Lower lobe of right lung (tissue), 2 donors: ENCODE measurements around the gene PLA2G4C. TPM values are rescaled to one million over a fixed set of nuclear protein-coding genes. Genes with fewer than 3 reads are reported as not detected.

Source experiments
- ATAC-seq, 2 donors: fragments of 200-7000 bp; cut with Tn5 transposase; one replicate each; pipeline ENCODE4 v1.9.1; 2020 to 2022; ENCODE audit warnings: mild to moderate bottlenecking in 2 of 2, moderate library complexity in 2 of 2
- DNase-seq: peaks from one replicate; pipeline ENCODE4 v3.0.0-alpha.2; 2020
- H3K27ac ChIP-seq: fragments of 200-600 bp; one replicate; pipeline ENCODE4 v1.8.0; 2022
- H3K27me3 ChIP-seq: fragments of 200-600 bp; one replicate; pipeline ENCODE4 v1.8.0; 2022; ENCODE audit warnings: low read depth
- H3K36me3 ChIP-seq: fragments of 200-600 bp; one replicate; pipeline ENCODE4 v1.8.0; 2022; ENCODE audit warnings: mild to moderate bottlenecking
- H3K4me1 ChIP-seq: fragments of 200-600 bp; one replicate; pipeline ENCODE4 v1.8.0; 2022
- H3K4me3 ChIP-seq: fragments of 200-600 bp; one replicate; pipeline ENCODE4 v1.8.0; 2022; ENCODE audit warnings: mild to moderate bottlenecking
- H3K9me3 ChIP-seq: fragments of 200-600 bp; one replicate; pipeline ENCODE4 v1.8.0; 2022
- intact Hi-C: fragments of 100-400 bp; cut with DNase I; formaldehyde crosslinking; loops from one replicate; pipeline ENCODE4 v1.11.0; 2022
- total RNA-seq: library from RNA; stranded (reverse); fragmentation: NEBNext Ultra II Directional; extraction: Animal tissue kit (Norgen Biotek cat#: 25700); gene quantifications from one replicate; pipeline ENCODE4 v1.2.1, GENCODE V29; 2021
- TF ChIP-seq, protein P1 (sequence below): fragments of 200-600 bp; IDR thresholded peaks from one replicate; pipeline ENCODE4 v1.8.0; 2022; ENCODE audit warnings: antibody characterized with exemption, mild to moderate bottlenecking
- donor health status: DM: no; HTN: yes; CAD: no; lungs with severe emphysema.

The PLA2G4C gene
- total RNA-seq, 1 donor from 2014 or later, result 11.2 TPM

DNA sequence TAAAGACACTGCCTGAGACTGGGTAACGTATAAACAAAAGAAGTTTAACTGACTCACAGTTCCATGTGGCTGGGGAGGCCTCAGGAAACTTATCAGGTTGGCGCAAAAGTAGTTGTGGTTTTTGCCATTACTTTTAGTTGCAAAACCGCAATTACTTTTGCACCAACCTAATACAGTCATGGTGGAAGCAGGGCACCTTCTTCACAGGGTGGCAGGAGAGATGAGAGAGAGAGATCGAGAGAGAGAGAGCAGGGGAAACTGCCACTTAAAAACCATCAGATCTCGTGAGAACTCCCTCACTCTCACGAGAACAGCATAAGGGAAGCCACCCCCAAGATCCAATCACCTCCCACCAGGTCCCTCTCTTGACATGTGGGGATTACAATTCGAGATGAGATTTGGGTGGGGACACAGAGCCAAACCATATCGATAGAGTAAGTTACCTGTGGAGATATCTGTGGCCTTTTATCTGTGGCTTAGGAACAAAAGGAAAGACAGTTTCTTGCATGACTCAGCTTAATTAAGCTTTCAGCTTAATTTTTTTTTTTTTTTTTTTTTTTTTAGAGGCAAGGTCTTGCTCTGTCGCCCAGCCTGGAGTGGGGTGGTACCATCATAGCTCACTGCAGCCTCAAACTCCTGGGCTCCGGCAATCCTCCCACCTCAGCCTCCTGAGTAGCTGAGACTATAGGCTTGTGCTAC lies 59.1 kb downstream of the PLA2G4C start:
- Histone ChIP-seq H3K9me3 (no peaks in the 10 kb centered on the region), H3K36me3 (peaks cover 7% of the 10 kb centered on the region), H3K4me1 (no peaks in the 10 kb centered on the region), H3K4me3 (no peak overlapping the region), H3K27me3 (no peaks in the 10 kb centered on the region), H3K27ac (no peak overlapping the region)
- intact Hi-C loops, result no loop called here
- TF ChIP-seq, protein P1, sequence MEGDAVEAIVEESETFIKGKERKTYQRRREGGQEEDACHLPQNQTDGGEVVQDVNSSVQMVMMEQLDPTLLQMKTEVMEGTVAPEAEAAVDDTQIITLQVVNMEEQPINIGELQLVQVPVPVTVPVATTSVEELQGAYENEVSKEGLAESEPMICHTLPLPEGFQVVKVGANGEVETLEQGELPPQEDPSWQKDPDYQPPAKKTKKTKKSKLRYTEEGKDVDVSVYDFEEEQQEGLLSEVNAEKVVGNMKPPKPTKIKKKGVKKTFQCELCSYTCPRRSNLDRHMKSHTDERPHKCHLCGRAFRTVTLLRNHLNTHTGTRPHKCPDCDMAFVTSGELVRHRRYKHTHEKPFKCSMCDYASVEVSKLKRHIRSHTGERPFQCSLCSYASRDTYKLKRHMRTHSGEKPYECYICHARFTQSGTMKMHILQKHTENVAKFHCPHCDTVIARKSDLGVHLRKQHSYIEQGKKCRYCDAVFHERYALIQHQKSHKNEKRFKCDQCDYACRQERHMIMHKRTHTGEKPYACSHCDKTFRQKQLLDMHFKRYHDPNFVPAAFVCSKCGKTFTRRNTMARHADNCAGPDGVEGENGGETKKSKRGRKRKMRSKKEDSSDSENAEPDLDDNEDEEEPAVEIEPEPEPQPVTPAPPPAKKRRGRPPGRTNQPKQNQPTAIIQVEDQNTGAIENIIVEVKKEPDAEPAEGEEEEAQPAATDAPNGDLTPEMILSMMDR, result no peak
- no peak for DNase-seq
- no peak for ATAC-seq

GRCh38 chr19:48044561-48044960 lies 66.1 kb downstream of the PLA2G4C start:
- no peaks in the 10 kb centered on the region for H3K36me3 ChIP-seq
- no peak overlapping the region for H3K4me3 ChIP-seq
- H3K27ac ChIP-seq, result no peak overlapping the region
- TF ChIP-seq, protein P1, result no peak
- intact Hi-C loops, result no loop called here
- DNase-seq (no peak), ATAC-seq (no peak)
- H3K9me3 ChIP-seq, result no peaks in the 10 kb centered on the region
- peaks cover 12% of the 10 kb centered on the region for H3K27me3 ChIP-seq
- no peaks in the 10 kb centered on the region for H3K4me1 ChIP-seq

DNA sequence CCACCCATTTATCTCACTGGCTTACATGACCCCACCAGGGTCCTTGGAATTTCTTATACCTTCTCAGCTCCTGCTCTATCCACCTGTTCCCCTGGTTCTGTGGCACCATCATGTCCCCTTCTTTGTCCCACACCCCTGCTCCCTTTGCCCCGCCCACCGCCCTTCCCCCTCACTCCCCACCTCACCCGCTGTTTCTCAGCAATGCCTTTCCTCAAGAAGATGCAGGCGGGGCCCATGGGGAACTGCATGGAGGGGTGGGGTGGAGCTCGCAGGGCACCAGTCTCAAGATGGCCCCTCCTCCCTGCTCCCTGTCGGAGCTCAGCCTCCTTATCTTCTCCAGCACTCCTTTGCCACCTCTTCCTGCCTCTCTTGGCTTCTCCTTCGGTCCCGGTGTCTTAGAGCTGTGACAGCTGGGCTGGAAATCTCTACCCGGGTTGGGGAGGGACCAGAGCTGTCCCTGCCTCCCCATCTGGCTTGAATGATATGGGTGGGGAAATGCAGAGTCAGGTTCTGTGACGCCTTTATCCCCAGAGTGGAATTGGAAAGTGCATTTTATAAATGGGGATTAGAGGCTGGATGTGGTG lies 66.8 kb downstream of the PLA2G4C start, which contains the start of gene CABP5:
Gene CABP5, minus strand, starts transcription at position 405 of the 584 bp plus-strand sequence. Its CDS starts 157 bp downstream, at position 248.
- ATAC-seq (no peak), DNase-seq (no peak)
- intact Hi-C loops, result no loop called here
- Histone ChIP-seq H3K36me3 (no peaks in the 10 kb centered on the region), H3K4me1 (no peaks in the 10 kb centered on the region), H3K27me3 (peaks cover 12% of the 10 kb centered on the region), H3K9me3 (no peaks in the 10 kb centered on the region), H3K4me3 (no peak within 1 kb of the TSS), H3K27ac (no peak within 1 kb of the TSS)
- TF ChIP-seq, protein P1, result no peak

GRCh38 chr19:48041877-48042580 lies 68.6 kb downstream of the PLA2G4C start:
- DNase-seq, result no peak
- no peaks in the 10 kb centered on the region for H3K36me3 ChIP-seq
- no peaks in the 10 kb centered on the region for H3K4me1 ChIP-seq
- peaks cover 12% of the 10 kb centered on the region for H3K27me3 ChIP-seq
- H3K9me3 ChIP-seq, result no peaks in the 10 kb centered on the region
- no peak for ATAC-seq
- no peak overlapping the region for H3K4me3 ChIP-seq
- intact Hi-C loops, result no loop called here
- H3K27ac ChIP-seq, result no peak overlapping the region
- TF ChIP-seq, protein P1, result no peak

DNA sequence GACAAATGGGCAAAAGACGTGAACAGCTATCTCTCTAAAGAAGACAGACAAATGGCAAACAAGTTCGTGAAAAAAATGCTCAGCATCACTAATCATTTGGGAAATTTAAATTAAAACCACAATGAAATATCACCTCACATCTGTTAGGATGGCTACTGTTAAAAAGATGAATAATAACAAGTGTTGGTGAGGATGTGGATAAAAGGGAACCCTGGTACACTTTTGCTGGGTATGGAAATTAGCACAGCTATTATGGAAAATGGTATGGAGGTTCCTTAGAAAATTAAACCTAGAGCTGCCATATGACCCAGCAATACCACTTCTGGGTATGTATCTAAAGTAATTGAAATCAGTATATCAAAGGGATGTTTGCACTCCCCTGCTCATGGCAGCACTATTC lies 73.9 kb downstream of the PLA2G4C start:
- Histone ChIP-seq H3K27ac (no peak overlapping the region), H3K9me3 (peaks cover 5% of the 10 kb centered on the region), H3K4me1 (no peaks in the 10 kb centered on the region), H3K4me3 (no peak overlapping the region), H3K36me3 (no peaks in the 10 kb centered on the region), H3K27me3 (peaks cover 8% of the 10 kb centered on the region)
- DNase-seq (no peak), ATAC-seq (no peak)
- TF ChIP-seq, protein P1, result no peak
- intact Hi-C loops, result no loop called here
